Stimulated activated CD8-positive, alpha-beta memory T cell treated with anti-CD3 and anti-CD28 coated beads, Interleukin-7, amount 100 ng/mL, for 4 hours (primary cell): ENCODE measurements around the gene ZEB1.
"Not testable (repeated sequence)": the region's sequence is repeated elsewhere in the genome, so short reads cannot be mapped to it uniquely, and the experiment has no call there.

Experiments
- DNase-seq, 2 donors: peaks; one replicate each; pipeline ENCODE4 v3.0.0-alpha.2; 2020; ENCODE audit warnings: low read depth in 2 of 2

ZEB1 gene

GRCh38 chr10:31318382-31318853 lies 598 bp upstream of the ZEB1 start:
- peak; percentile 39 to 57 for DNase-seq

- peak in 1 of 2 donors; percentile 19 for DNase-seq
Measured at GRCh38 chr10:31319602-31320549, 860 bp downstream of the ZEB1 start.

- DNase-seq: peak in 1 of 2 donors; percentile 2
Measured at GRCh38 chr10:31320550-31321211, 1.7 kb downstream of the ZEB1 start.

GRCh38 chr10:31321396-31321941 lies 2.5 kb downstream of the ZEB1 start:
- no peak for DNase-seq

GRCh38 chr10:31322647-31323046 lies 3.6 kb downstream of the ZEB1 start:
- no peak for DNase-seq

- DNase-seq: no peak
Measured at GRCh38 chr10:31340343-31340742, 21.3 kb downstream of the ZEB1 start.

GRCh38 chr10:31341552-31341951 lies 22.5 kb downstream of the ZEB1 start:
- DNase-seq: no peak

- DNase-seq: no peak
Measured at GRCh38 chr10:31343009-31343408, 24.0 kb downstream of the ZEB1 start.

GRCh38 chr10:31343551-31343950 lies 24.5 kb downstream of the ZEB1 start:
- DNase-seq: no peak

GRCh38 chr10:31345886-31346285 lies 26.9 kb downstream of the ZEB1 start:
- DNase-seq: no peak

GRCh38 chr10:31346953-31347352 lies 27.9 kb downstream of the ZEB1 start:
- DNase-seq: no peak

- DNase-seq: no peak
Measured at GRCh38 chr10:31347705-31348104, 28.7 kb downstream of the ZEB1 start.

- DNase-seq: no peak
Measured at GRCh38 chr10:31350891-31351290, 31.9 kb downstream of the ZEB1 start.

- DNase-seq: no peak
Measured at GRCh38 chr10:31352436-31353226, 33.6 kb downstream of the ZEB1 start.

- DNase-seq: no peak
Measured at GRCh38 chr10:31353574-31353973, 34.6 kb downstream of the ZEB1 start.

GRCh38 chr10:31358688-31359330 lies 39.8 kb downstream of the ZEB1 start:
- no peak for DNase-seq

GRCh38 chr10:31359979-31360378 lies 41.0 kb downstream of the ZEB1 start:
- no peak for DNase-seq

GRCh38 chr10:31361475-31361874 lies 42.5 kb downstream of the ZEB1 start:
- not testable (repeated sequence) for DNase-seq

- no peak for DNase-seq
Measured at GRCh38 chr10:31362023-31362641, 43.1 kb downstream of the ZEB1 start.

- not testable (repeated sequence) for DNase-seq
Measured at GRCh38 chr10:31363696-31364095, 44.7 kb downstream of the ZEB1 start.

GRCh38 chr10:31364238-31364637 lies 45.2 kb downstream of the ZEB1 start:
- DNase-seq: not testable (repeated sequence)
